Bronchial epithelial cell (primary cell): ENCODE results near the gene RAD51B. TPM values are rescaled to one million over a fixed set of nuclear protein-coding genes. Genes with fewer than 3 reads are reported as not detected.

ENCODE experiments used
- DNase-seq: peaks from one replicate; pipeline ENCODE4 v3.0.0-alpha.2; 2010; ENCODE audit warnings: low read depth
- FAIRE-seq: peaks from 2 replicates; lab custom pipeline; 2011; peaks lifted over from hg19 to GRCh38; lab: Jason Lieb, UNC
- H3K27me3 ChIP-seq: 2 replicates; pipeline ENCODE4 v1.5.1; 2011; ENCODE audit warnings: low read length; ENCODE audit not compliant: control insufficient read depth, insufficient read depth
- H3K36me3 ChIP-seq: 2 replicates; pipeline ENCODE4 v1.5.1; 2011; ENCODE audit warnings: low read length; ENCODE audit not compliant: control insufficient read depth, insufficient read depth
- H3K4me3 ChIP-seq: 2 replicates; pipeline ENCODE4 v1.5.1; 2011; ENCODE audit warnings: mild to moderate bottlenecking, low read depth, low read length, control low read depth
- CTCF ChIP-seq: IDR thresholded peaks from 2 replicates; pipeline ENCODE4 v1.5.1; 2011; ENCODE audit warnings: mild to moderate bottlenecking, moderate library complexity, low read length, control low read depth, inconsistent platforms; ENCODE audit not compliant: insufficient read depth, severe bottlenecking
- total RNA-seq: library from RNA; depleted of rRNA; stranded (reverse); fragments of >200 nt; gene quantifications from 2 replicates; pipeline ENCODE4 v1.2.1, GENCODE V29; 2014

The RAD51B gene
- total RNA-seq: 12.1 and 14.7 TPM in 2 replicates

- Histone ChIP-seq H3K27me3 (no peaks in the 10 kb centered on the region), H3K36me3 (no peaks in the 10 kb centered on the region), H3K4me3 (peak within 1 kb of the TSS; percentile 45)
- FAIRE-seq (no peak), DNase-seq (peak; percentile 76)
- TF ChIP-seq CTCF: no peak
These were observed at the start of gene RAD51B for GRCh38 chr14:67819563-67820421. Gene RAD51B, plus strand, starts transcription at chr14:67819779.

GRCh38 chr14:67773844-67774377, 45.7 kb upstream of the RAD51B start:
- Histone ChIP-seq H3K36me3 (peaks cover 17% of the 10 kb centered on the region), H3K27me3 (no peaks in the 10 kb centered on the region), H3K4me3 (no peak overlapping the region)
- no peak for TF ChIP-seq CTCF
- DNase-seq: peak; percentile 51
- peak; percentile 68 for FAIRE-seq

- no peak overlapping the region for H3K4me3 ChIP-seq
- FAIRE-seq (no peak), DNase-seq (no peak)
- H3K27me3 ChIP-seq: no peaks in the 10 kb centered on the region
- peaks cover 17% of the 10 kb centered on the region for H3K36me3 ChIP-seq
- no peak for TF ChIP-seq CTCF
These were observed 42.8 kb upstream of the RAD51B start for GRCh38 chr14:67776653-67777322.

GRCh38 chr14:67778792-67779191, 40.8 kb upstream of the RAD51B start:
- H3K36me3 ChIP-seq: peaks cover 20% of the 10 kb centered on the region
- FAIRE-seq: no peak
- no peak overlapping the region for H3K4me3 ChIP-seq

GRCh38 chr14:67782090-67782489, 37.5 kb upstream of the RAD51B start:
- Histone ChIP-seq H3K4me3 (no peak overlapping the region), H3K27me3 (no peaks in the 10 kb centered on the region), H3K36me3 (peaks cover 21% of the 10 kb centered on the region)
- no peak for TF ChIP-seq CTCF
- DNase-seq (no peak), FAIRE-seq (no peak)

More at GRCh38 chr14:67778792-67779191, 40.8 kb upstream of the RAD51B start:
- H3K27me3 ChIP-seq: no peaks in the 10 kb centered on the region
- no peak for TF ChIP-seq CTCF
- DNase-seq: no peak
